Measurements from ENCODE around the gene SLC10A4. TPM values are rescaled to one million over a fixed set of nuclear protein-coding genes. Genes with fewer than 3 reads are reported as not detected.

Gene SLC10A4
- polyA plus RNA-seq, 2 of the 4 experiments (the other 2 are of a cell fraction) = 5.6 to 7.6 TPM

GRCh38 chr4:48495941-48496340, 12.8 kb downstream of the SLC10A4 start:
- no peak for ATAC-seq
- POLR2A ChIA-PET = no interaction called here
- no peak for TF ChIP-seq HDAC2 (IDR thresholded peaks at IDR 0.05)
- no peak for TF ChIP-seq MAZ (IDR thresholded peaks at IDR 0.05; ENCODE audit: borderline replicate concordance, low read depth, low read length)
- TF ChIP-seq TP53 (CRISPR knock-in tag; IDR thresholded peaks at IDR 0.05) = no peak
- TF ChIP-seq EHMT2 (IDR thresholded peaks at IDR 0.05; ENCODE audit: low read depth) = no peak
- no peak for TF ChIP-seq RARB (CRISPR knock-in tag; IDR thresholded peaks at IDR 0.05)
- no peak for TF ChIP-seq TFCP2L1 (CRISPR knock-in tag; IDR thresholded peaks at IDR 0.05)
- TF ChIP-seq KDM5A (IDR thresholded peaks at IDR 0.05) = no peak
- no peak for TF ChIP-seq CTCF (IDR thresholded peaks at IDR 0.05)
- no peak for TF ChIP-seq JUNB (IDR thresholded peaks at IDR 0.05)
- no peak overlapping the region for H3K4me3 ChIP-seq
- no peaks in the 10 kb centered on the region for H3K9me3 ChIP-seq
- no peak for DNase-seq (ENCODE audit: low read depth in 1 of 2, low spot score in 1 of 2)
- WGBS (ENCODE audit: missing lambda C conversion rate) = 91% methylated on average over 2 of the region's 2 CpGs
- H3K4me1 ChIP-seq = no peaks in the 10 kb centered on the region
- H3K4me2 ChIP-seq = no peak overlapping the region
- CTCF ChIA-PET = no interaction called here
- H3K27ac ChIP-seq = no peak overlapping the region
- no peak for FAIRE-seq

GRCh38 chr4:48498895-48499294, 15.8 kb downstream of the SLC10A4 start:
- no peak for TF ChIP-seq CHD2 (IDR thresholded peaks at IDR 0.05; ENCODE audit: low read length, partially characterized antibody)
- no peak for TF ChIP-seq E2F6 (IDR thresholded peaks at IDR 0.05; ENCODE audit: borderline replicate concordance, low read depth)
- TF ChIP-seq JUNB (IDR thresholded peaks at IDR 0.05) = no peak
- no peak for TF ChIP-seq MAX (IDR thresholded peaks at IDR 0.05)
- no peak for TF ChIP-seq RFX5 (IDR thresholded peaks at IDR 0.05)
- TF ChIP-seq ESRRA (IDR thresholded peaks at IDR 0.05; ENCODE audit: borderline replicate concordance, low read length) = no peak
- no peak for TF ChIP-seq HMGXB4 (CRISPR knock-in tag; IDR thresholded peaks at IDR 0.05; ENCODE audit: borderline replicate concordance)
- TF ChIP-seq USF2 (IDR thresholded peaks at IDR 0.05) = no peak
- TF ChIP-seq HES2 (IDR thresholded peaks at IDR 0.05) = no peak
- no peak for TF ChIP-seq CBX2 (IDR thresholded peaks at IDR 0.05; ENCODE audit: borderline replicate concordance, low read depth)
- TF ChIP-seq ZC3H11A (IDR thresholded peaks at IDR 0.05) = no peak
- no peak for TF ChIP-seq ZNF302 (CRISPR knock-in tag; IDR thresholded peaks at IDR 0.05)
- no peaks in the 10 kb centered on the region for H3K9me3 ChIP-seq
- DNase-seq (ENCODE audit: low read depth in 1 of 2, low spot score in 1 of 2) (no peak), ATAC-seq (no peak), FAIRE-seq (no peak)
- H3K4me1 ChIP-seq = peaks cover 3% of the 10 kb centered on the region; the same call in 2 of the 3 replicates
- no peak overlapping the region for H3K4me2 ChIP-seq
- H3K4me3 ChIP-seq = no peak overlapping the region
- CTCF ChIA-PET = no interaction called here
- no peak overlapping the region for H3K27ac ChIP-seq
- WGBS (ENCODE audit: missing lambda C conversion rate) = 94% methylated on average over 4 of the region's 4 CpGs
- POLR2A ChIA-PET = no interaction called here
